ENCODE data around the gene IRX2.

DNA sequence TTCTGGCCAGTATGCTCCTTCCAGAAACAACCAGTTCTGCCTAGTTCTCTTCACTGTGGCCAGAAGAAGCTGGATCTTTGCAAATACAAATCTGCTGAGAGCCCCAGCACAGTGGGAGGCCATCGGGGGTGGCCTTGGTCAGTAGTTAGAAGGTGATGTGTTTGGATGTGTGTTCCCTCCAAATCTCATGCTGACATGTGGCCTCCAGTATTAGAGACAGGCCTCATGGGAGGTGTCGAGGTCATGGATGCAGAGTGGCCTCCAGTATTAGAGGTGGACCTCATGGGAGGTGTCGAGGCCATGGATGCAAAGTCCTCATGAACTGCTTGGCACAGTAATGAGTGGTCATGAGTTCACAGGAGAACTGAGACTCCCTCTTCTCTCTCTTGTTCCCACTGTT, 7.6 kb upstream of the IRX2 start:
- TF ChIP-seq, protein P1, sequence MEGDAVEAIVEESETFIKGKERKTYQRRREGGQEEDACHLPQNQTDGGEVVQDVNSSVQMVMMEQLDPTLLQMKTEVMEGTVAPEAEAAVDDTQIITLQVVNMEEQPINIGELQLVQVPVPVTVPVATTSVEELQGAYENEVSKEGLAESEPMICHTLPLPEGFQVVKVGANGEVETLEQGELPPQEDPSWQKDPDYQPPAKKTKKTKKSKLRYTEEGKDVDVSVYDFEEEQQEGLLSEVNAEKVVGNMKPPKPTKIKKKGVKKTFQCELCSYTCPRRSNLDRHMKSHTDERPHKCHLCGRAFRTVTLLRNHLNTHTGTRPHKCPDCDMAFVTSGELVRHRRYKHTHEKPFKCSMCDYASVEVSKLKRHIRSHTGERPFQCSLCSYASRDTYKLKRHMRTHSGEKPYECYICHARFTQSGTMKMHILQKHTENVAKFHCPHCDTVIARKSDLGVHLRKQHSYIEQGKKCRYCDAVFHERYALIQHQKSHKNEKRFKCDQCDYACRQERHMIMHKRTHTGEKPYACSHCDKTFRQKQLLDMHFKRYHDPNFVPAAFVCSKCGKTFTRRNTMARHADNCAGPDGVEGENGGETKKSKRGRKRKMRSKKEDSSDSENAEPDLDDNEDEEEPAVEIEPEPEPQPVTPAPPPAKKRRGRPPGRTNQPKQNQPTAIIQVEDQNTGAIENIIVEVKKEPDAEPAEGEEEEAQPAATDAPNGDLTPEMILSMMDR (IDR thresholded peaks at IDR 0.05), result no peak
- TF ChIP-seq POLR2A (IDR thresholded peaks at IDR 0.05), result no peak
